ENCODE data around the gene ATP5F1D. TPM values are rescaled to one million over a fixed set of nuclear protein-coding genes. Genes with fewer than 3 reads are reported as not detected.

Gene ATP5F1D
- total RNA-seq, 1 donor from 2014 or later, result 24.5 TPM

DNA sequence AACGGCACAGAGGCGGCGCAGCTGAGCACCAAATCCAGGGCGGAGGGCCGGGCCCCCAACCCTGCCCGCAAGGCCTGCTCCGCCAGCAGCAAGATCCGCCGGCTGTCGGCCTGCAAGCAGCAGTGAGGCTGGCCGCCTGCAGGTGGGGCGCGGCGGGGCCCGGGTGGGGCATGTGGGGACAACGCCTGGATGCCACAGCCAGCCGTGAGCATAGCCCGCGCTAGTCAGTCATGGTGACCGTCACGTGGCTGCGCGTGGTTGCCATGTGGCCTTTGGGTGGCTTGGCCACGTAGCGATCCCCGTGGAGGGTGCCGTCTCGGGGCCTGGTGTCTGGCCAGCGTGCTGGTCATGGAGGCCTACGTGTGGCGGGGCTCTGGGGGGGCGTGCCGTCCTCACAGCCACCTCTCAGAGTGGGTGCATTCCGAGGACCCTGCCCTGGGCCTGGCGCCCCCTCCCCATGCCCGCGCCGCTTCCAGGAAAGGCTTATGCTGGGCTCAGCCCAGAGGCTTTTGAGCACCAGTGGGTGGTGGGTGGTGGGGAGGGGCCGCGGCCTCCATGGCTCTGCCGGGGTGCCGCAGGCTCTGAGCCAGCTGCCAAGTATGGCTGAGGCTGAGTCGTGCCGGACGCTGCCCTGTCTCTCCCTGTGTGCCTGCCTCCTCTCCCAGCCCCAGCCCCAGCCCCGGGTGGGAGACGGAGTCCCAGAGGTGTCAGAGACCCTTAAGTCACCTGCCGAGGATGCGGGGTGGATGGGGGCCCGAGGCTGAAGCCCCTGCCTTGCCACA is 14.8 kb upstream of the ATP5F1D start:
- H3K36me3 ChIP-seq (ENCODE audit: control insufficient read depth in 3 of 3, insufficient read depth in 3 of 3, low read length in 3 of 3), result peaks cover 18 to 33% (median 20%) of the 10 kb centered on the region in 3 donors

DNA sequence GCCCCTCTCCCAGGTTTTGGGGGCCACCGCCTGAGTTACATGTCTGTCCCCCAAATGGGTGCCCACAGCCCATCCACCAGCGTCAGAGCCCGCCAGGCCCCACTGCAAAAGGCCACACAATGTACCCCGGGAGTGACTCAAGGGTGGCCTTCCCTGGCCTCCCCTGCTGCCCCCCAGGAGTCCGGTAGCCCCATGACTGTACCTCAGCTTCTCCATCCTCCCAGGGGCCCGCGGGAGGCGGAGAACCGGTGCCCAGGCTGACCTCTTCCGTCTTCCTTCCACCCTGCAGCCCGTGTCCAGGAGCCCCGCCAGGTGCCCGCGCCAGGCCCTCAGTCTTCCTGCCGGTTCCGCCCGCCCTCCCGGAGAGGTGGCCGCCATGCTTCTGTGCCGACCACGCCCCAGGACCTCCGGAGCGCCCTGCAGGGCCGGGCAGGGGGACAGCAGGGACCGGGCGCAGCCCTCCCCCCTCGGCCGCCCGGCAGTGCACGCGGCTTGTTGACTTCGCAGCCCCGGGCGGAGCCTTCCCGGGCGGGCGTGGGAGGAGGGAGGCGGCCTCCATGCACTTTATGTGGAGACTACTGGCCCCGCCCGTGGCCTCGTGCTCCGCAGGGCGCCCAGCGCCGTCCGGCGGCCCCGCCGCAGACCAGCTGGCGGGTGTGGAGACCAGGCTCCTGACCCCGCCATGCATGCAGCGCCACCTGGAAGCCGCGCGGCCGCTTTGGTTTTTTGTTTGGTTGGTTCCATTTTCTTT is 14.1 kb upstream of the ATP5F1D start:
- peaks cover under 1 to 17% (median 3%) of the 10 kb centered on the region in 3 donors for H3K4me1 ChIP-seq (ENCODE audit: control insufficient read depth in 3 of 3, insufficient read depth in 3 of 3, low read length in 3 of 3)
- no peak overlapping the region for H3K4me3 ChIP-seq (ENCODE audit: low read length in 3 of 3)
- no peak overlapping the region for H3K9ac ChIP-seq (ENCODE audit: low read depth in 1 of 3, low read length in 3 of 3)
- peaks cover 18 to 33% (median 20%) of the 10 kb centered on the region in 3 donors for H3K36me3 ChIP-seq (ENCODE audit: control insufficient read depth in 3 of 3, insufficient read depth in 3 of 3, low read length in 3 of 3)
- no peaks in the 10 kb centered on the region for H3K9me3 ChIP-seq (ENCODE audit: control insufficient read depth in 3 of 3, low read length in 3 of 3)
- H3K27me3 ChIP-seq (ENCODE audit: control insufficient read depth in 3 of 3, insufficient read depth in 3 of 3, low read length in 3 of 3), result no peaks in the 10 kb centered on the region
- no peak overlapping the region for H3K27ac ChIP-seq (ENCODE audit: low read depth, low read length)

More for the DNA sequence above, 14.8 kb upstream of the ATP5F1D start:
- no peaks in the 10 kb centered on the region for H3K27me3 ChIP-seq (ENCODE audit: control insufficient read depth in 3 of 3, insufficient read depth in 3 of 3, low read length in 3 of 3)
- H3K9ac ChIP-seq (ENCODE audit: low read depth in 1 of 3, low read length in 3 of 3), result no peak overlapping the region
- no peak overlapping the region for H3K4me3 ChIP-seq (ENCODE audit: low read length in 3 of 3)
- H3K27ac ChIP-seq (ENCODE audit: low read depth, low read length), result no peak overlapping the region
- no peaks in the 10 kb centered on the region for H3K9me3 ChIP-seq (ENCODE audit: control insufficient read depth in 3 of 3, low read length in 3 of 3)
- peaks cover 1 to 18% (median 7%) of the 10 kb centered on the region in 3 donors for H3K4me1 ChIP-seq (ENCODE audit: control insufficient read depth in 3 of 3, insufficient read depth in 3 of 3, low read length in 3 of 3)

DNA sequence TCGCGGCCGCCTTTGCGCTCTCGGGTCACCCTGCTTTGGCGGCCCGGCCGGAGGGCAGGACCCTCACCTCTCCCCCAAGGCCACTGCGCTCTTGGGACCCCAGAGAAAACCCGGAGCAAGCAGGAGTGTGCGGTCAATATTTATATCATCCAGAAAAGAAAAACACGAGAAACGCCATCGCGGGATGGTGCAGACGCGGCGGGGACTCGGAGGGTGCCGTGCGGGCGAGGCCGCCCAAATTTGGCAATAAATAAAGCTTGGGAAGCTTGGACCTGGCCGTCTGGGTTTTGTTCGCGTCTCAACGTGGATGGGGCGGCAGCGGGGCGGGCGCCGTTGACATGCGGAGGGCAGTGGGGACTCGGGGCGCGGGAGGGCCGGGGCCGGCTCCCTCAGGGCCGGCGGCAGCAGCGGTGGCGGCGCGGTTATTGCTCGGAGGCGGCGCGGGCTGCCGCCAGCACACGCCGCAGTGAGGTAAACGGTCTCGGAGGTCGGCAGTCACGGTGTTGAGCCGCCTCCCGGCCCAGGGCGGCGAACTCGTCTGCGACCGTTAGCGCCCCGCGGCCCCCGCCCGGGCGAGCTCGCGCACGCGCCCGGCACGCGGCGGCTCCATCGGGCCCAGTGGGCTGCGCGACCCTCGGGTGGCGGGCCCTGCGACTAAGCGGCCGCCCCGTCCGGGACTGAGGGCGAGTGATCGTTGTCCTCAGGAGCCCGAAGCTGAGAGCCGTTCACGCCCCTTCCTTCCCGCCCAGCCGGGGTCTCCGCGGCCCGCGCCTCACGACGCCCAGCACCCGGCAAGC is 13.2 kb upstream of the ATP5F1D start:
- Histone ChIP-seq H3K27ac (ENCODE audit: low read depth, low read length) (no peak overlapping the region), H3K9ac (ENCODE audit: low read depth in 1 of 3, low read length in 3 of 3) (no peak overlapping the region), H3K4me1 (ENCODE audit: control insufficient read depth in 3 of 3, insufficient read depth in 3 of 3, low read length in 3 of 3) (peaks cover 6 to 17% (median 7%) of the 10 kb centered on the region in 3 donors), H3K27me3 (ENCODE audit: control insufficient read depth in 3 of 3, insufficient read depth in 3 of 3, low read length in 3 of 3) (no peaks in the 10 kb centered on the region), H3K4me3 (ENCODE audit: low read length in 3 of 3) (no peak overlapping the region), H3K36me3 (ENCODE audit: control insufficient read depth in 3 of 3, insufficient read depth in 3 of 3, low read length in 3 of 3) (peaks cover 10 to 26% (median 12%) of the 10 kb centered on the region in 3 donors), H3K9me3 (ENCODE audit: control insufficient read depth in 3 of 3, low read length in 3 of 3) (no peaks in the 10 kb centered on the region)

DNA sequence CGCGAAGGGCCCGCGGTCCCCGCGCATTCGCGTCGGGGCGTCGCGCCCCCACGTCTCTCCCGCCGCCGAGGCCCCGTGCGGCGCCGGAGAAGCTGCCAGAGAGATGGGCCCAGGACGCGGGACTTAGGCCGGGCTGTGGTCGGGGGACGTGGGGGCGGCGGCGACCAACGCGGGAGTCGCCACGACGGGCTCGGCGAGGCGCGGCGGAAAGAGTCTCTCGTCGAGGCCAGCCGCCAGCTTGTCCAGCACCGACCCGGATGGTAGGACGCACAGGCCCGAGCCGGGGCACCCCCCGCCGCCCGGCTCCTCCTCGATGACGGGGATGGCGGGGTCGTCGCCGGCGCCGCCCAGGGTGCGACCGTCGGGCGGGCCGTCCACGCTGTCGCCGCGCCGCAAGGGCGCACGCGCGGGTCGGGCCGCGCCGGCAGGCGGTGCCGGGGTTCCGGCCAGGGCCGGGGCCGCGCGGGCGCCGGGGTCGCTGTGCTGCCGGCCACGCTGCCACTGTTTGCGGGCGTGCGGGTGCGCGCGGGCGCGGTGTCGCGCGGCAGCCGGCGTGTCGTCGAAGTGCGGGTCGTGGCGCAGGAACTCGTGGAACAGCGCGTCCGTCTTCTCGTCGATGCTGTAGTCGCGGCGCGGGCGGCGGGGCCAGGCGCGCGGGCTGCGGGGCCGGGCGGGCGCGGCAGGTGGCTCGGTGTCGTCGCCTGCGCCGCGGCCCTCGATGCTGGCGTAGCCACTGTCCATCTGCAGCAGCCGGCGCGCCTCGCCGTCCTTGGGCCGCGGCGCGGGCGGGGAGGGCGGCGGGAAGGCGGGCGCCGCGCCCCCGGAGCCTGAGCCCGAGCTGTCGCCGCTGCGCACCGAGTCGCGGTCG is 12.3 kb upstream of the ATP5F1D start:
- Histone ChIP-seq H3K27me3 (ENCODE audit: control insufficient read depth in 3 of 3, insufficient read depth in 3 of 3, low read length in 3 of 3) (no peaks in the 10 kb centered on the region), H3K27ac (ENCODE audit: low read depth, low read length) (no peak overlapping the region), H3K9me3 (ENCODE audit: control insufficient read depth in 3 of 3, low read length in 3 of 3) (no peaks in the 10 kb centered on the region), H3K36me3 (ENCODE audit: control insufficient read depth in 3 of 3, insufficient read depth in 3 of 3, low read length in 3 of 3) (peaks cover 8 to 20% (median 12%) of the 10 kb centered on the region in 3 donors), H3K4me3 (ENCODE audit: low read length in 3 of 3) (no peak overlapping the region), H3K9ac (ENCODE audit: low read depth in 1 of 3, low read length in 3 of 3) (no peak overlapping the region), H3K4me1 (ENCODE audit: control insufficient read depth in 3 of 3, insufficient read depth in 3 of 3, low read length in 3 of 3) (peaks cover 6 to 17% (median 7%) of the 10 kb centered on the region in 3 donors)

DNA sequence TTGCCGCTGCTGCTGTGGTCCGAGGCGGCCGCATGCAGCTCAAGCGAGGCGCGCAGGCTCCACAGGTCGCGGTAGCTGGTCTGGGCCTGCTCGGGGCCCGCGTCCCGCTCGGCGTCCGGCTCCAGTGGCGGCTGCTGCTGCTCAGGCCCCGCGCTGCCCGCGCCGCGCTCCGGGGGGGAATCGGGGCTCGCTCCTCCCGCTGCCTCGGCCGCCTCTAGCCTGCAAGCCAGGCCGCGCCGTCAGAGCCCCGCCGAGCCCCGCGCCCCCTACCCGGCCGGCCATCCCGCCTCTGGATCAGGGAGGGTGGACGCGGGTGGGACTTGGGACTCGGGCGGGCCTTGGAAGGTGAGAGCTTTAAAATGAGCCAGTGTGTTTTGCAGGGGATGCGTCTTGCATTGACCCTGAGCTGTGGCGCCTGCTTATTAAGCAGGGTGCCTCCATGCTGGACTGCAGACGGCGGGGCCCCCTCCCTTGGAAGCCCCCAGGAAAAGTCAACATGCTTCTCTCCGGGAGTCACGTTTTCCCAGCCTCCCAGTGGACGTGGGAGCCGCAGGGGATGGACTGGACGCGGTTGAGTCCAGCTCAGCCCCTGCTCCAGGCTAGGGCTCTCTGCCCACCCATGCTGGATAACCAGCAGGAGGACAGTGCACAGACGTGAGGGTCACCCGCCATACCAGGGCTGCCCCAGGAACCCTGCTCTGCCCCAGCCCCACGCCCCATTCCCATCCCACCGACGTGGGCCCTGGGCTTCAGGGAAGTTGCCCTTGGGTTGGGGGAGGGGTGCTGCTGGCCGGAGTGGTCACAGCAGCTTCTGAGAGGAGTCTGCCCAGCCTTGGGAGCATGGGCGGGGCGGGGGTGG is 11.4 kb upstream of the ATP5F1D start:
- Histone ChIP-seq H3K27me3 (ENCODE audit: control insufficient read depth in 3 of 3, insufficient read depth in 3 of 3, low read length in 3 of 3) (no peaks in the 10 kb centered on the region), H3K36me3 (ENCODE audit: control insufficient read depth in 3 of 3, insufficient read depth in 3 of 3, low read length in 3 of 3) (peaks cover 3 to 15% (median 8%) of the 10 kb centered on the region in 3 donors), H3K9ac (ENCODE audit: low read depth in 1 of 3, low read length in 3 of 3) (no peak overlapping the region), H3K27ac (ENCODE audit: low read depth, low read length) (no peak overlapping the region), H3K9me3 (ENCODE audit: control insufficient read depth in 3 of 3, low read length in 3 of 3) (no peaks in the 10 kb centered on the region), H3K4me1 (ENCODE audit: control insufficient read depth in 3 of 3, insufficient read depth in 3 of 3, low read length in 3 of 3) (peaks cover 6 to 17% (median 7%) of the 10 kb centered on the region in 3 donors), H3K4me3 (ENCODE audit: low read length in 3 of 3) (no peak overlapping the region)

DNA sequence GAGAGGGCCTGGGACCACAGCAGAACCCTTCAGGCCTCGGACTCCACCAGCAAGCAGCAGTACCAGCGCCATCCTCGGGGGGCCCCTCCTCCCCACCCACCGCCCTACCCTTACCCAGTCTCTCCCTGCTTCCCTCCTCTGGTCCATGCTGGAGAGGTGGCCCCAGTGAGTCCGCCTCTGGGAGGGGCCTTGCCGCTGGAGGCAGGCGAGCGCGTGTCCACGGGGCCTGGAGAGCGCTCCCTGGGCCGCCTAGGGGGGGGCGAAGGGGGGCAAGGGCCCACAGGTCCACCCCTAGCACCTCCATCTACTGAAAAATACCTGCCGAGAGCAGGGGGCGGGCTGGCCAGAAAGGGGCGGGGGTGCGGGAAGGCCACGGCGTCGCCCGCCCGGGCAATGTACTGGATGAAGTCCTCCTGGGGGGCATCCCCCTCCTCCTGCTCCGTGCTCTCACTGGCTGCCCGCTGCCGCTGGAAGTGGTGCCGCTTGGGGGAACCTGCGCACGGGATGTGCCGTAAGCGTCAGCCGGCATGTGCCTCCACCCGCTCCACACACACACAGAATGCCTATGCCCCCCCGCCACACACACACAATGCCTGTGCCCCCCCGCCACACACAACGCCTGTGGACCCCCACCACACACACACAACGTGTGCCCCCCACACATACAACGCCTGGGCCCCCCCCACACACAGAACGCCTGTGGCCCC is 10.6 kb upstream of the ATP5F1D start:
- Histone ChIP-seq H3K27ac (ENCODE audit: low read depth, low read length) (no peak overlapping the region), H3K9ac (ENCODE audit: low read depth in 1 of 3, low read length in 3 of 3) (no peak overlapping the region), H3K9me3 (ENCODE audit: control insufficient read depth in 3 of 3, low read length in 3 of 3) (no peaks in the 10 kb centered on the region), H3K4me1 (ENCODE audit: control insufficient read depth in 3 of 3, insufficient read depth in 3 of 3, low read length in 3 of 3) (peaks cover 6 to 17% (median 7%) of the 10 kb centered on the region in 3 donors), H3K27me3 (ENCODE audit: control insufficient read depth in 3 of 3, insufficient read depth in 3 of 3, low read length in 3 of 3) (peaks cover 0 to 4% (median 2%) of the 10 kb centered on the region in 3 donors), H3K36me3 (ENCODE audit: control insufficient read depth in 3 of 3, insufficient read depth in 3 of 3, low read length in 3 of 3) (peaks cover 3 to 13% (median 3%) of the 10 kb centered on the region in 3 donors), H3K4me3 (ENCODE audit: low read length in 3 of 3) (no peak overlapping the region)

DNA sequence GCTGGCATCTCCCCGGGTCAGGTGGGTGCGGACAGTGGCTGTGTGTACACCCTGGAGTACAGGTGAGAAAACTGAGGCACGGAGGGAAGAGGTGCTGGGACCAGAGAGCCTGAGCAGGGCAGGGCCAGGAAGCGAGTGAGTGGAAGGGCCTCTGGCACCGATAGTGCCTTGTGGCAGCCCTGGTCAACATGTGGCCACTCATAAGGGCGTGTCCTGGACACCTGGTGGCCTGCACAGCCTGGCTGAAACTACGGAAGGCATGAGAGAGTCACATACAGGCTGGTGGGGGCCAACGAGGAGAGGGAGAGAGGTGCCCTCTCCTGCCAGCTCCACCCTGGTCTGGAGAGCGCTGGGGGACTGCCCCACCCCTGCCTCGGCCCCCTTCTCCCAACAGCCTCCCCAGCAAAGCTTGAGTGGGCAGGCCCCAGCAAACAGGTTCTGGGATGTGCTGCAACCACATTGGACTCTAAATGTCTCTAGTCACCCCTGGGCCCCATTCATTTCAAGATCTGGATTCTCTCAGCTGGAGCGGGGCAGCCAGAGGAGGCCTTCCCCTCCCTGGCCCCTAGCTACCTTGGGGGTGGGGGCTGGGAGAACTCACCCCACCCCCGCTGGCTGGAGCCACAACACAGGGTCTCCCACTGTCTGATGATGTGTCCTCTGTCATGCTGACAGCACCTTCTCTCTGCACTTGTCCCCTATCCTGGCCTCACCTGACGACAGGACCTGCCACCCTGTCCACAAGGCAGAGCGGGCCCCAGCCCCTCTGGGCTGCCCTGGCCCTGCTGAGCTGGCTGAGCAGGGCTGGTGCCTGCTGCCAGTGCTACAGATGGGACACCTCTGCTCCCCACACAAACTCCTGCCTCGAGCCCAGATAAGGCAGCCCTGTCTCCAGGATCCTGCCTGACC is 9.6 kb upstream of the ATP5F1D start:
- peaks cover 7 to 22% (median 9%) of the 10 kb centered on the region in 3 donors for H3K4me1 ChIP-seq (ENCODE audit: control insufficient read depth in 3 of 3, insufficient read depth in 3 of 3, low read length in 3 of 3)
- no peaks in the 10 kb centered on the region for H3K9me3 ChIP-seq (ENCODE audit: control insufficient read depth in 3 of 3, low read length in 3 of 3)
- H3K36me3 ChIP-seq (ENCODE audit: control insufficient read depth in 3 of 3, insufficient read depth in 3 of 3, low read length in 3 of 3), result peaks cover 0 to 4% (median 0%) of the 10 kb centered on the region in 3 donors
- H3K9ac ChIP-seq (ENCODE audit: low read depth in 1 of 3, low read length in 3 of 3), result no peak overlapping the region
- H3K27ac ChIP-seq (ENCODE audit: low read depth, low read length), result no peak overlapping the region
- H3K4me3 ChIP-seq (ENCODE audit: low read length in 3 of 3), result no peak overlapping the region
- H3K27me3 ChIP-seq (ENCODE audit: control insufficient read depth in 3 of 3, insufficient read depth in 3 of 3, low read length in 3 of 3), result peaks cover 0 to 8% (median 7%) of the 10 kb centered on the region in 3 donors

All from skeletal muscle tissue (tissue), 4 donors.